Type B pancreatic cell (in vitro differentiated cells): ENCODE results near the gene MSX2. TPM values are rescaled to one million over a fixed set of nuclear protein-coding genes. Genes with fewer than 3 reads are reported as not detected.

Source experiments
- DNase-seq: peaks from one replicate; pipeline ENCODE4 v3.0.0; 2021; ENCODE audit warnings: mixed read lengths; ENCODE audit not compliant: unreplicated experiment; ENCODE audit errors: extremely low spot score
- H3K27ac Mint-ChIP-seq: 2 replicates; pipeline ENCODE4 v1.8.0; 2021; ENCODE audit warnings: mild to moderate bottlenecking, mixed read lengths
- H3K27me3 Mint-ChIP-seq: 2 replicates; pipeline ENCODE4 v1.8.0; 2021; ENCODE audit warnings: mixed read lengths
- H3K36me3 Mint-ChIP-seq: 2 replicates; pipeline ENCODE4 v1.8.0; 2021; ENCODE audit warnings: mixed read lengths
- H3K4me1 Mint-ChIP-seq: one replicate; pipeline ENCODE4 v1.8.0; 2021; ENCODE audit warnings: mixed read lengths; ENCODE audit not compliant: unreplicated experiment
- H3K4me3 Mint-ChIP-seq: 2 replicates; pipeline ENCODE4 v1.8.0; 2021; ENCODE audit warnings: mild to moderate bottlenecking, mixed read lengths
- H3K9me3 Mint-ChIP-seq: 2 replicates; pipeline ENCODE4 v1.8.0; 2021; ENCODE audit warnings: mixed read lengths
- total RNA-seq: library from RNA; stranded (reverse); gene quantifications from 2 replicates; pipeline ENCODE4 v1.2.1, GENCODE V29; 2021; ENCODE audit warnings: low replicate concordance
- TF ChIP-seq, protein P1 (sequence below): fragments of 200-600 bp; sonication (generic); conservative IDR thresholded peaks from 2 replicates; pipeline ENCODE4 v1.5.0; 2021; ENCODE audit warnings: antibody characterized with exemption, mild to moderate bottlenecking

Gene MSX2
- total RNA-seq, 1 donor from 2014 or later = 69.7 TPM

DNA sequence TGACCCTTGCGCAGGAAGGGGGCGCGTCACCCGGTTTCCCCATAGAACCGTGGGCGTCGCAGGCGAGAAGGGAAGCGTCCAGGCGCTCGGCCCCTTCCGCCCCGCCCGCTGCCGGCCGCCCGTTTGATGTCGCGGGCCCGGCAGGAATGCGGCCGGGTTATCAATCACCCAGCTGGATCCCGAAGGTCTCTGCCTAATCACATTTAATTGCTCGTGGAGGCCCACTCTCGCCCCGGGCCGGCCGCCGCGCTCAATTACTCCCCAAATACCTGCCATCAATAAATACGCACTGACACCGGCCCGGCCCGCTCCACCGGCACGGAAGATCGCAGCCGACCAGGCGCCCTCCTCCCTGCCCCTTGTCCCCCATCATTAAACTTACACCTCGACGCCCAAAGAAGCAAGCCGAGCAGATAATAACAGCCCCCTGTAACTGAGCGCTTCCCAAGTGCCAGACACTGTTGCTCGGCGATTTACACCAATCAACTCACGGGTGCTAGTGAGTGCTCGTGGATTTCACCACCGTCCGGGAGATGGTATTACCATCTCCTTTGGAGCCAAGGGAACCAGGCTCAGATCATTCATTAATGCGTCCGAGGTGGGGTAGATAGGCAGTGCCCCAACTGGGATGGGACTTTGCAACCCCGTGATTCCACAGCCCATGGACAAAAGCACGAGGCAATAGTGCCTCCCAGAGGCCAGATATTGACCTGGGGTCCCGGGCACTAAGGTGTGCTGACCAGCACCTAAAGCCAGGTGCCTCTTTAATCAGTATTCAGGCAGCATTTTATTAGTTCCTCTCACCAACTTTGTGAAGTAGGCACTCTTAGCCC is 11.3 kb downstream of the MSX2 start:
- no peaks in the 10 kb centered on the region for H3K9me3 Mint-ChIP-seq
- TF ChIP-seq, protein P1, sequence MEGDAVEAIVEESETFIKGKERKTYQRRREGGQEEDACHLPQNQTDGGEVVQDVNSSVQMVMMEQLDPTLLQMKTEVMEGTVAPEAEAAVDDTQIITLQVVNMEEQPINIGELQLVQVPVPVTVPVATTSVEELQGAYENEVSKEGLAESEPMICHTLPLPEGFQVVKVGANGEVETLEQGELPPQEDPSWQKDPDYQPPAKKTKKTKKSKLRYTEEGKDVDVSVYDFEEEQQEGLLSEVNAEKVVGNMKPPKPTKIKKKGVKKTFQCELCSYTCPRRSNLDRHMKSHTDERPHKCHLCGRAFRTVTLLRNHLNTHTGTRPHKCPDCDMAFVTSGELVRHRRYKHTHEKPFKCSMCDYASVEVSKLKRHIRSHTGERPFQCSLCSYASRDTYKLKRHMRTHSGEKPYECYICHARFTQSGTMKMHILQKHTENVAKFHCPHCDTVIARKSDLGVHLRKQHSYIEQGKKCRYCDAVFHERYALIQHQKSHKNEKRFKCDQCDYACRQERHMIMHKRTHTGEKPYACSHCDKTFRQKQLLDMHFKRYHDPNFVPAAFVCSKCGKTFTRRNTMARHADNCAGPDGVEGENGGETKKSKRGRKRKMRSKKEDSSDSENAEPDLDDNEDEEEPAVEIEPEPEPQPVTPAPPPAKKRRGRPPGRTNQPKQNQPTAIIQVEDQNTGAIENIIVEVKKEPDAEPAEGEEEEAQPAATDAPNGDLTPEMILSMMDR = peak; percentile 74
- peak overlapping the region; percentile 89 for H3K27ac Mint-ChIP-seq
- DNase-seq = peak; percentile 80
- H3K27me3 Mint-ChIP-seq = peaks cover 69% of the 10 kb centered on the region
- peak overlapping the region; percentile 87 for H3K4me3 Mint-ChIP-seq
- peaks cover 4% of the 10 kb centered on the region for H3K36me3 Mint-ChIP-seq
- peaks cover 59% of the 10 kb centered on the region for H3K4me1 Mint-ChIP-seq

DNA sequence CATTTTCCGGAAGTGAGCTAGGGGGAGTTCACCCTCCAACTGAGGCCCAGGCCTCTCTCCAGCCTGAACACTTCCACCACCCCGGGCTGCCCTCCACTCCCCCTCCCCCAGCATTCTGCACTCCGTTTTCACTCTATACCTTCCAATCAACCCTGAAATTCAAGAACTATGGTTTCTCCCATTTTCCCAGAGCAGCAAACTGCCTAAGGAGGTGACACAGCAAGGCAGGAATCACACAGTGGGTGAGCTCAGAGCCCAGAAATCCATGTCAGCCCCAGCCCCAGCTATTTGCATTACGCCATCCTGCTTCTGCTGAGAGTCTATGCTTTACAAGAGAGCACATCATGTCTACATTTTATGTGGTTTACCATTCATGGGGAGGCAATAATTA is 11.9 kb downstream of the MSX2 start:
- H3K9me3 Mint-ChIP-seq = no peaks in the 10 kb centered on the region
- no peaks in the 10 kb centered on the region for H3K36me3 Mint-ChIP-seq
- peaks cover 55% of the 10 kb centered on the region for H3K4me1 Mint-ChIP-seq
- peaks cover 63% of the 10 kb centered on the region for H3K27me3 Mint-ChIP-seq
- no peak for DNase-seq
- TF ChIP-seq, protein P1 = peak; percentile 21
- peak overlapping the region; percentile 89 for H3K27ac Mint-ChIP-seq
- peak overlapping the region; percentile 87 for H3K4me3 Mint-ChIP-seq

- Mint-ChIP-seq H3K36me3 (no peaks in the 10 kb centered on the region), H3K4me1 (peaks cover 55% of the 10 kb centered on the region), H3K4me3 (peak overlapping the region; percentile 87), H3K27me3 (peaks cover 59% of the 10 kb centered on the region), H3K27ac (peak overlapping the region; percentile 89), H3K9me3 (no peaks in the 10 kb centered on the region)
- TF ChIP-seq, protein P1 = no peak
- no peak for DNase-seq
Observed at GRCh38 chr5:174736777-174737176, 12.4 kb downstream of the MSX2 start.

DNA sequence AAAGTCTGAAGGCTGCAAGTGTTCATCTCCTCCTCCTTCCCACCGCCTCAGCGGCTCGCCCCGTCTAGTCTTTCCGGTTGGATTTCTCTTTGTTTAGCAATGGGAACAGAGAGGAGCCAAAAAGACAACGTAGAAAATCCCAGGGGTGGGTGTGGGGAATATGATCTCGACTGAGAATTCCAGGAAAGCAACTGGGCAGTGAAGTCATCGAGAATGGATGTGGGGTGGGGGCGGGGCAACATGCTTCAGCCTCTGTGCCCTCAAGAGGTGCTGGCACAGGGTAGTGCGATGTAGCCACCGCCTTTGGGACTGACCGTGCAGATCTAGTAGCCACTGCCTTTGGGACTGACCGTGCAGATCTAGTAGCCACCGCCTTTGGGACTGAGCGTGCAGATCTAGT is 12.9 kb downstream of the MSX2 start:
- H3K4me3 Mint-ChIP-seq = peak overlapping the region; percentile 87

DNA sequence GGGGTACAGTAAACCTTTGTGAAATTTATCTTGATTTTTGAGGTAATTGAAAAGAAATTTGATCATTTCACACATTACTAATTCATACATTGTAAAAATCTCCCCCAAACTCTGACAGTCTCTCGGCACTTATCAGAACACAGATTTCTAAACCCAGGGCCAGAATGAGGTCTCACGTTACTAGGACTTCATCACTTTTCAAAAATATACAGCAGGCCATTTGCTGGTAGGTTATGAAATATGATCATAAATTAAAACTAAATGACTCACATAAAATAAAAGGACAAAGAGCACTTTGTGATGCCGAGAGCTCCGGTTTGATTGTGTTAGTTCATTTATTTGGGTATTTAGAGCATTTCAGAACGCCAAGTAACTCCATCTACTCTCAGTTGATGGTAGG is 17.0 kb downstream of the MSX2 start:
- H3K4me1 Mint-ChIP-seq = peaks cover 39% of the 10 kb centered on the region
- DNase-seq = no peak
- TF ChIP-seq, protein P1 = no peak
- H3K36me3 Mint-ChIP-seq = no peaks in the 10 kb centered on the region
- no peak overlapping the region for H3K4me3 Mint-ChIP-seq
- H3K27me3 Mint-ChIP-seq = peaks cover 40% of the 10 kb centered on the region
- no peaks in the 10 kb centered on the region for H3K9me3 Mint-ChIP-seq
- H3K27ac Mint-ChIP-seq = no peak overlapping the region

More for the DNA sequence above, 12.9 kb downstream of the MSX2 start:
- H3K9me3 Mint-ChIP-seq = no peaks in the 10 kb centered on the region
- no peak for DNase-seq
- H3K27ac Mint-ChIP-seq = peak overlapping the region; percentile 89
- TF ChIP-seq, protein P1 = no peak
- H3K27me3 Mint-ChIP-seq = peaks cover 54% of the 10 kb centered on the region
- H3K36me3 Mint-ChIP-seq = no peaks in the 10 kb centered on the region
- peaks cover 55% of the 10 kb centered on the region for H3K4me1 Mint-ChIP-seq
